ENCODE data around the gene MUC6. TPM values are rescaled to one million over a fixed set of nuclear protein-coding genes. Genes with fewer than 3 reads are reported as not detected.

Gene MUC6
- total and polyA plus RNA-seq, 3 donors from 2014 or later, result 0.16 to 1.5 (median 0.19) TPM

GRCh38 chr11:987671-988070, 48.8 kb downstream of the MUC6 start:
- WGBS, 2 donors, result 93 to 96% methylated on average over 15 of the region's 15 CpGs
- TF ChIP-seq POLR2A (IDR thresholded peaks at IDR 0.05) (no peak), CTCF (IDR thresholded peaks at IDR 0.05) (no peak)

GRCh38 chr11:986952-987305, 49.6 kb downstream of the MUC6 start:
- no peak overlapping the region for H3K27ac ChIP-seq

More at GRCh38 chr11:987671-988070, 48.8 kb downstream of the MUC6 start:
- no peaks in the 10 kb centered on the region for H3K27me3 ChIP-seq
- DNase-seq, result no peak
- intact Hi-C loops (cut with DNase I; ENCODE audit: low total_unique reads), result no loop called here
- H3K4me1 ChIP-seq, result no peaks in the 10 kb centered on the region
- no peak overlapping the region for H3K4me3 ChIP-seq
- H3K36me3 ChIP-seq (ENCODE audit: low read depth, missing control alignments), result no peaks in the 10 kb centered on the region
- H3K9me3 ChIP-seq, result no peaks in the 10 kb centered on the region
- no peak overlapping the region for H3K27ac ChIP-seq

GRCh38 chr11:986270-986951, 50.1 kb downstream of the MUC6 start:
- Histone ChIP-seq H3K4me3 (no peak overlapping the region), H3K4me1 (no peaks in the 10 kb centered on the region), H3K36me3 (ENCODE audit: low read depth, missing control alignments) (no peaks in the 10 kb centered on the region), H3K27me3 (no peaks in the 10 kb centered on the region), H3K27ac (no peak overlapping the region), H3K9me3 (no peaks in the 10 kb centered on the region)
- intact Hi-C loops (cut with DNase I; ENCODE audit: low total_unique reads), result no loop called here
- no peak for TF ChIP-seq POLR2A (IDR thresholded peaks at IDR 0.05)
- TF ChIP-seq CTCF (IDR thresholded peaks at IDR 0.05), result no peak
- WGBS, 2 donors, result 87 to 95% methylated on average over 13 to 28 of the region's 28 CpGs
- DNase-seq, result no peak

More at GRCh38 chr11:986952-987305, 49.6 kb downstream of the MUC6 start:
- Histone ChIP-seq H3K4me3 (no peak overlapping the region), H3K4me1 (no peaks in the 10 kb centered on the region), H3K36me3 (ENCODE audit: low read depth, missing control alignments) (no peaks in the 10 kb centered on the region), H3K27me3 (no peaks in the 10 kb centered on the region), H3K9me3 (no peaks in the 10 kb centered on the region)
- no peak for DNase-seq
- TF ChIP-seq POLR2A (IDR thresholded peaks at IDR 0.05) (no peak), CTCF (IDR thresholded peaks at IDR 0.05) (no peak)
- 94 to 100% methylated on average over 7 to 9 of the region's 9 CpGs for WGBS, 2 donors
- intact Hi-C loops (cut with DNase I; ENCODE audit: low total_unique reads), result no loop called here

GRCh38 chr11:985848-986247, 50.7 kb downstream of the MUC6 start:
- 95 to 96% methylated on average over 19 to 20 of the region's 20 CpGs for WGBS, 2 donors
- H3K36me3 ChIP-seq (ENCODE audit: low read depth, missing control alignments), result no peaks in the 10 kb centered on the region

More at GRCh38 chr11:985848-986247, 50.7 kb downstream of the MUC6 start:
- Histone ChIP-seq H3K27ac (no peak overlapping the region), H3K4me3 (no peak overlapping the region), H3K4me1 (no peaks in the 10 kb centered on the region), H3K27me3 (no peaks in the 10 kb centered on the region), H3K9me3 (no peaks in the 10 kb centered on the region)
- intact Hi-C loops (cut with DNase I; ENCODE audit: low total_unique reads), result no loop called here
- DNase-seq, result no peak
- TF ChIP-seq CTCF (IDR thresholded peaks at IDR 0.05), result no peak
- TF ChIP-seq POLR2A (IDR thresholded peaks at IDR 0.05), result no peak

All from testis (tissue), 3 donors.